ENCODE results near the gene KLF13. TPM values are rescaled to one million over a fixed set of nuclear protein-coding genes. Genes with fewer than 3 reads are reported as not detected.
A peak's percentile ranks its signal among the peaks of the same experiment; 100 is the strongest.

Gene KLF13
- total and polyA plus RNA-seq, 7 donors, result 18.7 to 71.9 (median 25.0) TPM

DNA sequence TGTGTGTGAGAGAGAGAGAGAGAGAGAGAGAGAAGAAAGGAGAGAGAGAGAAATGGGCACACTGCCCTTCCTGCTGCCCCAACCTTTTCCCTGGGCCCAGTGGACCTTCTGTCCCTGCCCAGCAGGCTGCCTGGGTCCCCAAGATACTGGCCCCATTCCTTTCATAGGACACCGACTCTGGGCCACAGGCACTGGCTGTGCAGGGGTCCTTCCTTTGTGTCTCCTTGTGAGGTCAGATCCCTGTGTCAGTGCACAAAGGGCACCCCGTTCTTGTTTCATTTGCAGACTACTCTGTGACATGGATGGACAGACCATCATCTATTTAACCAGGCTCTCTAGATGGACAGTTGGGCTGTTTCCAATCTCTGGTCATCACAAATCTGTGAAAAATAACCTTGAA is 21.3 kb upstream of the KLF13 start:
- 97 to 98% methylated on average over 2 of the region's 2 CpGs for WGBS, 2 donors
- no peaks in the 10 kb centered on the region for H3K9me3 ChIP-seq
- intact Hi-C loops (cut with DNase I), result no loop called here
- no peak for DNase-seq
- H3K4me3 ChIP-seq, result no peak overlapping the region
- no peaks in the 10 kb centered on the region for H3K4me1 ChIP-seq
- TF ChIP-seq EP300 (IDR thresholded peaks at IDR 0.05) (no peak), POLR2AphosphoS5 (IDR thresholded peaks at IDR 0.05) (no peak), POLR2A (IDR thresholded peaks at IDR 0.05) (no peak)
- TF ChIP-seq, protein P1, sequence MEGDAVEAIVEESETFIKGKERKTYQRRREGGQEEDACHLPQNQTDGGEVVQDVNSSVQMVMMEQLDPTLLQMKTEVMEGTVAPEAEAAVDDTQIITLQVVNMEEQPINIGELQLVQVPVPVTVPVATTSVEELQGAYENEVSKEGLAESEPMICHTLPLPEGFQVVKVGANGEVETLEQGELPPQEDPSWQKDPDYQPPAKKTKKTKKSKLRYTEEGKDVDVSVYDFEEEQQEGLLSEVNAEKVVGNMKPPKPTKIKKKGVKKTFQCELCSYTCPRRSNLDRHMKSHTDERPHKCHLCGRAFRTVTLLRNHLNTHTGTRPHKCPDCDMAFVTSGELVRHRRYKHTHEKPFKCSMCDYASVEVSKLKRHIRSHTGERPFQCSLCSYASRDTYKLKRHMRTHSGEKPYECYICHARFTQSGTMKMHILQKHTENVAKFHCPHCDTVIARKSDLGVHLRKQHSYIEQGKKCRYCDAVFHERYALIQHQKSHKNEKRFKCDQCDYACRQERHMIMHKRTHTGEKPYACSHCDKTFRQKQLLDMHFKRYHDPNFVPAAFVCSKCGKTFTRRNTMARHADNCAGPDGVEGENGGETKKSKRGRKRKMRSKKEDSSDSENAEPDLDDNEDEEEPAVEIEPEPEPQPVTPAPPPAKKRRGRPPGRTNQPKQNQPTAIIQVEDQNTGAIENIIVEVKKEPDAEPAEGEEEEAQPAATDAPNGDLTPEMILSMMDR (IDR thresholded peaks at IDR 0.05), result no peak
- H3K27ac ChIP-seq, result no peak overlapping the region
- no peaks in the 10 kb centered on the region for H3K27me3 ChIP-seq
- H3K36me3 ChIP-seq, result no peaks in the 10 kb centered on the region

DNA sequence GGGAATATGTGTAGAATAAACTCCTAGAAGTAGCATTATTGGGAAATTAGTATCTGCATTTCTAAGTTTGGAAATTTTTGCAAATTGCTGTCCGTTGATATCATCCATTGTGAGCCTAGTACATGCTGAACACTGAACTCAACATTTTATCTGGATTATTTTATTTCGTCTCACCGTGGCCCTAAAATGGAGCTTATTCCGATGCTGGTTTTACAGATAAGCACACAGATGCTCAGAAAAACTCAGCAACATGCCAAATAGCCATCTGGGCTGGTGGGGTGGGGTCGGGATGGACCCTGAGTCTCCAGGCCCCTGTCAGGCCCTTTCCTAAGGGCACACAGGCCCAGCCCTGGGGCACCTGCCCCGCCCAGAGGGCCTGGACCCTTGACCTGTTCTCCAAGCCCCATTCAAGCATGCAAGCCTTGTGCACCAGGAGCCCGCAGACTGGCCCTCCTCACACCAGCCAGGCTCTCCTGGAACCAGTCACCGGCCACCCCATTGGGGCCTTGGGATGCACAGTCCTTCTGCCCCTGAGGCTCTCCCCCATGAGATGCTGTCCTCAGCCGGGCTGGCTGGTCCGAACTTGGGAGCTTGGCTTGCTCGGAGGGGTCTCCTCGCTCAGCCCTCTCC is 20.7 kb upstream of the KLF13 start:
- peak; percentile 45 for DNase-seq
- WGBS, 2 donors, result 92 to 94% methylated on average over 12 of the region's 12 CpGs
- Histone ChIP-seq H3K4me3 (no peak overlapping the region), H3K27ac (no peak overlapping the region), H3K9me3 (no peaks in the 10 kb centered on the region), H3K36me3 (no peaks in the 10 kb centered on the region), H3K4me1 (no peaks in the 10 kb centered on the region), H3K27me3 (no peaks in the 10 kb centered on the region)
- intact Hi-C loops (cut with DNase I), result no loop called here
- no peak for TF ChIP-seq POLR2AphosphoS5 (IDR thresholded peaks at IDR 0.05)
- TF ChIP-seq, protein P1 (IDR thresholded peaks at IDR 0.05), result no peak
- no peak for TF ChIP-seq EP300 (IDR thresholded peaks at IDR 0.05)
- TF ChIP-seq POLR2A (IDR thresholded peaks at IDR 0.05), result no peak

DNA sequence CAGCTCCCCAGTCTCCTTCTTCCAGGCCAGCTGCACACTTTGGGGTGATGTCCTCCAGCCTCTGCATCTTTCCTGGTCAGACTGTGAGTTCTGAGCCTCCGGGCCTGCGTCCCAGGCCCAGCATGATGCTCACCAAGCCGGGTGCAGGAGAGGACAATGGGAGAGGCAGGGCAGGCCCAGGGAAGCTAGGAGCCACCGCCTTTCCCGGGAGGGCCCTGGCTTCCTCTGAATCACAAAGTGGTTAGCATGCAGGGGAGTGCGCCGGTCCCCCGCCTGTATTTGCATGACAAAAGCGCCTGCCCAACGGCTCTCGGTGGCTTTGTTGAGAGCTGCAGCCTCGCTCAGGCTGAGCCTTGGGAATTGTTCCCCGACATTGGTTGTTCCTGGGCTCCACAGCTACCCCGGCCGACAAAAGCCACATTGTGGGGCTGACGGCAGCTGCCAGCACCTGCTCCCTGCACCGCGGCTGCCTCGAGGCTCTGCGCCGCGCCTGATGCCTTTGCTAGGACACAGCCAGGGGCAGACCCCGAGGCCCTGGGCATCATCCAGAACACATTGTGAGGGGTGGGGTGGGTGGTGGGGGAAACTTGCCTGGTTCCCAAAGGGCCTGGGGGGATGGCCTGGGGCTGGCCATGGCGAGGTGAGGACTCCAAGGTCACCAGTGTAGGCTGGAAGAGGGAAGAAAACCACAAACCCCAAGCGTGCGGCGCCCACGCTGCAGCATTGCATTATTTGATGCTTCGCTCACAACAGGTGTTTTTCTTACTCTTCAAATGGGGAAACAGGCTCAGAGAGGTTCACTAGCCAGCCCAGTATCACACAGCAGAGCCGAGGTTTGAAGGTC is 20.0 kb upstream of the KLF13 start:
- H3K27ac ChIP-seq, result no peak overlapping the region
- WGBS, 2 donors, result 74 to 83% methylated on average over 30 of the region's 30 CpGs
- intact Hi-C loops (cut with DNase I), result no loop called here

DNA sequence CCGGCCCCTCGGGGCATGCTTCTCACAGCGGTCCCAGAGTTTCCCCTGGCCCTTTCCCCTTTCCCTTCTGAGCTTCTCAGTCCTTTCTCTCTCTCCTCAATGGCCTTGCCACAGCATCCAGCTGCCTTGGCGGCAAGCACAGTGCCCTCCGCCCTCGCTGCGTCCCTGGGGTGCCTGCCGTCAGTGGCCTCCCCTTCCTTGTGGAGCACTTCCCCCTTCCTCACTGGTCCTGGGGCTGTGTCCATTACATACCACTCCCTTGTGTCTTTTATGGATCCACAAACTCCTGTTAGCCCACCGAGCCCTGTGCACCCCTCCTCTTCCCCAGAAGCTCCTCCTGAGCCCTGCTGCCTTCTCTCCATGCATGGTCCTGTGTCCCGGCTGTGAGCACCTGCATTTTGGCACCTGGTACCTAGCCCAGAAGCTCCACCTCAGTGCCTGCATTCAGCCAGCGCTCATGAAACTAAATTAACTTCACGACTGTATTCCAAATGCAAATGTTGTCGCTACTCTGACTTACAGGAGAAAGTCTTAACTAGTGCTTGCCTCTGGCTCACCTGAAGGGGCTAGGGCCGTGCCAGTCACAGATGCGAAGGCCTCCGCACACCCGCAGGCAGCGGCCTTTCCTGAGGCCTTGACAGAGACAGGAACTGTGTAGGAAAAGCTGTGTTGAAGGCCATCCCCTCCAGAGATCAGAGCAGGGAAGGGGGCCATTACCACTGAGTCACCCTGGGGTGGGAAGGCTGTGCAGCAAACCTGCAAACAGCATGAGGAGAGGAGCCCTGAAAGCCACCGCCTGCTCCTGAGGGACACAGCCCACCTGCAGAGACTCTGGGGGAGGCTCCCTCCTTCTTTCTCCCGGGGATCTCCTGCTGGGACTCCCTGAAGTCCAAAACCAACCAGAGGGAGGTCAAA is 19.1 kb upstream of the KLF13 start:
- H3K4me3 ChIP-seq, result no peak overlapping the region
- no peak for DNase-seq
- no peaks in the 10 kb centered on the region for H3K27me3 ChIP-seq
- no peaks in the 10 kb centered on the region for H3K36me3 ChIP-seq
- no peaks in the 10 kb centered on the region for H3K9me3 ChIP-seq
- intact Hi-C loops (cut with DNase I), result no loop called here
- 81 to 83% methylated on average over 20 of the region's 20 CpGs for WGBS, 2 donors
- TF ChIP-seq POLR2AphosphoS5 (IDR thresholded peaks at IDR 0.05), result no peak
- no peak for TF ChIP-seq POLR2A (IDR thresholded peaks at IDR 0.05)
- TF ChIP-seq EP300 (IDR thresholded peaks at IDR 0.05), result no peak
- TF ChIP-seq, protein P1 (IDR thresholded peaks at IDR 0.05), result no peak
- no peak overlapping the region for H3K27ac ChIP-seq
- no peaks in the 10 kb centered on the region for H3K4me1 ChIP-seq

More for the DNA sequence above, 20.0 kb upstream of the KLF13 start:
- Histone ChIP-seq H3K36me3 (no peaks in the 10 kb centered on the region), H3K4me3 (no peak overlapping the region), H3K9me3 (no peaks in the 10 kb centered on the region), H3K4me1 (no peaks in the 10 kb centered on the region), H3K27me3 (no peaks in the 10 kb centered on the region)
- TF ChIP-seq POLR2A (IDR thresholded peaks at IDR 0.05) (no peak), POLR2AphosphoS5 (IDR thresholded peaks at IDR 0.05) (no peak), EP300 (IDR thresholded peaks at IDR 0.05) (no peak)
- TF ChIP-seq, protein P1 (IDR thresholded peaks at IDR 0.05), result no peak
- peak; percentile 66 for DNase-seq

Measured in sigmoid colon (tissue), 7 donors.